ENCODE measurements around the gene GPC5. TPM values are rescaled to one million over a fixed set of nuclear protein-coding genes. Genes with fewer than 3 reads are reported as not detected.
A peak's percentile ranks its signal among the peaks of the same experiment; 100 is the strongest.

Gene GPC5
- total and polyA plus RNA-seq, 2 of the 8 experiments (the other 6 are each of a cell fraction or from before 2014, with no cell fraction given), result 0.20 to 0.39 TPM

DNA sequence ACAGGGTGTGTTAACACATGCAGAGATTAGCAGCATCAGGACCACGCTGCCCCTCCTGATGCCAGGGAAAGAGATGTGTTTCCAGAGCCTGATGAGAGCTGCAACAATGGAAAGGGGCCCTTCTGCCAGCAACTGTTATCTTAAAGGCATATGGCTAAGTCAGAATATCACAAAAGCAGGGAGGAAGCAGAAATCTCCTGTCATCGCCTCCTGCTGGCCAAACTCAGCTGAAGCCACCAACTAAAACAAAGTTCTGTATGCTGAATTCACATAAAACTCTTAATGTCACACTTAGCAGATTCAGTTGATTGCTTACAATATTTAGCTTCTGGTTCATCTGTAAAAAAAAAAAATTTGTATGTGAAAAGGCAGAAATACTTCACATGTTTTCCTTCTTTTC lies 178.2 kb downstream of the GPC5 start:
- H3K79me1 ChIP-seq (ENCODE audit: low read depth, low read length), result no peaks in the 10 kb centered on the region
- no peak overlapping the region for H2BK20ac ChIP-seq (ENCODE audit: low read length)
- no peaks in the 10 kb centered on the region for H3K79me2 ChIP-seq (ENCODE audit: control insufficient read depth in 1 of 2, insufficient read depth in 2 of 2, low read length in 2 of 2)
- no peak overlapping the region for H3K4ac ChIP-seq (replicated peaks; ENCODE audit: insufficient read length, low read depth, low read length)
- no peaks in the 10 kb centered on the region for H3K23me2 ChIP-seq (ENCODE audit: low read depth, low read length)
- H4K8ac ChIP-seq (ENCODE audit: extremely low read depth, insufficient read depth, low read length), result no peak overlapping the region
- ChIA-PET CTCF (ENCODE audit: partially characterized antibody) (interaction anchor here (0.6 to 2.5 kb wide), 33 partner anchors 8 to 614 kb away, joined by 3 to 17 read pairs (median 4); no protein-coding TSS in a partner anchor), POLR2A (ENCODE audit: partially characterized antibody) (interaction anchor here (0.6 kb wide), 1 partner anchor 8 kb away, joined by 4 read pairs; no protein-coding TSS in a partner anchor)
- no peaks in the 10 kb centered on the region for H3K27me3 ChIP-seq (replicated peaks in 1 of 4; ENCODE audit: control insufficient read depth in 3 of 4, extremely low read depth in 1 of 4, insufficient read depth in 3 of 4, low read length in 3 of 4)
- no peak overlapping the region for H2BK5ac ChIP-seq (ENCODE audit: low read depth, low read length)
- no peak overlapping the region for H2BK120ac ChIP-seq (replicated peaks; ENCODE audit: low read depth, low read length)
- 22% methylated on average over 2 of the region's 2 CpGs; no CpG with 5 or more reads in 1 of the 2 experiments for WGBS, 2 experiments (ENCODE audit: extremely low coverage in 1 of 2, insufficient coverage in 1 of 2, insufficient read length in 1 of 2, insufficient replicate concordance in 2 of 2, low coverage in 1 of 2, low lambda C conversion rate in 2 of 2, missing lambda C conversion rate in 1 of 2)
- H4K20me1 ChIP-seq (replicated peaks in 1 of 2; ENCODE audit: control insufficient read depth in 1 of 2, insufficient read depth in 2 of 2, low read length in 2 of 2), result no peaks in the 10 kb centered on the region
- no peak overlapping the region for H3K23ac ChIP-seq (ENCODE audit: insufficient read length)
- no peaks in the 10 kb centered on the region for H3K9me3 ChIP-seq (ENCODE audit: insufficient read depth in 2 of 2, low read depth in 1 of 2, low read length in 1 of 2)
- no peak overlapping the region for H2AK5ac ChIP-seq (ENCODE audit: low read depth, low read length)
- H3K4me2 ChIP-seq (ENCODE audit: insufficient read depth in 1 of 2, low read depth in 2 of 2, low read length in 2 of 2), result no peak overlapping the region
- H4K5ac ChIP-seq (ENCODE audit: insufficient read length, low read depth, low read length), result no peak overlapping the region
- H3K36me3 ChIP-seq (ENCODE audit: control insufficient read depth in 2 of 4, insufficient read depth in 4 of 4, low read length in 3 of 4), result no peaks in the 10 kb centered on the region
- no peak overlapping the region for H3K27ac ChIP-seq (ENCODE audit: low read depth, low read length)
- FAIRE-seq (peak; percentile 52), DNase-seq (ENCODE audit: low read depth in 1 of 2, low spot score in 2 of 2) (peak; percentile 23 to 63)
- no peak overlapping the region for H3K14ac ChIP-seq (ENCODE audit: insufficient read length)
- no peak overlapping the region for H4K91ac ChIP-seq (replicated peaks; ENCODE audit: insufficient read length, low read length)
- no peak overlapping the region for H3K9ac ChIP-seq (replicated peaks in 1 of 4; ENCODE audit: extremely low read depth in 1 of 4, low read depth in 3 of 4, low read length in 3 of 4)
- no peak overlapping the region for H2BK12ac ChIP-seq (ENCODE audit: low read depth, low read length)
- no peak overlapping the region for H2AFZ ChIP-seq (ENCODE audit: low read length)
- H3K4me3 ChIP-seq (ENCODE audit: extremely low read depth in 1 of 4, insufficient read depth in 2 of 4, low read depth in 3 of 4, low read length in 4 of 4), result no peak overlapping the region
- no peak overlapping the region for H2BK15ac ChIP-seq (ENCODE audit: low read length)
- H3K18ac ChIP-seq (ENCODE audit: extremely low read depth, low read length), result no peak overlapping the region
- H3K56ac ChIP-seq (replicated peaks; ENCODE audit: insufficient read length, low read depth, low read length), result no peak overlapping the region
- no peaks in the 10 kb centered on the region for H3K4me1 ChIP-seq (replicated peaks in 1 of 4; ENCODE audit: control insufficient read depth in 3 of 4, insufficient read depth in 4 of 4, low read length in 3 of 4)
- TF ChIP-seq RFX5 (IDR thresholded peaks at IDR 0.05; ENCODE audit: borderline replicate concordance, low read depth, low read length) (no peak), RAD21 (IDR thresholded peaks at IDR 0.05 in 1 of 2, conservative IDR thresholded peaks at IDR 0.05 in 1 of 2; ENCODE audit: low read depth in 2 of 2, low read length in 2 of 2) (peak; percentile 54 to 66), GABPA (IDR thresholded peaks at IDR 0.05; ENCODE audit: borderline replicate concordance, insufficient read depth, low read length) (no peak), HDAC2 (IDR thresholded peaks at IDR 0.05; ENCODE audit: borderline replicate concordance in 1 of 2, low read depth in 2 of 2, low read length in 2 of 2) (no peak), SRF (IDR thresholded peaks at IDR 0.05; ENCODE audit: low read depth, low read length) (no peak), SIX5 (IDR thresholded peaks at IDR 0.05; ENCODE audit: low read depth, low read length) (no peak), CBX5 (IDR thresholded peaks at IDR 0.05; ENCODE audit: low read depth, low read length) (no peak), MAFK (IDR thresholded peaks at IDR 0.05; ENCODE audit: low read depth, low read length) (no peak), RNF2 (IDR thresholded peaks at IDR 0.05; ENCODE audit: borderline replicate concordance, low read depth, low read length, missing control alignments, poor library complexity, severe bottlenecking) (no peak)
- TF ChIP-seq, protein P1, sequence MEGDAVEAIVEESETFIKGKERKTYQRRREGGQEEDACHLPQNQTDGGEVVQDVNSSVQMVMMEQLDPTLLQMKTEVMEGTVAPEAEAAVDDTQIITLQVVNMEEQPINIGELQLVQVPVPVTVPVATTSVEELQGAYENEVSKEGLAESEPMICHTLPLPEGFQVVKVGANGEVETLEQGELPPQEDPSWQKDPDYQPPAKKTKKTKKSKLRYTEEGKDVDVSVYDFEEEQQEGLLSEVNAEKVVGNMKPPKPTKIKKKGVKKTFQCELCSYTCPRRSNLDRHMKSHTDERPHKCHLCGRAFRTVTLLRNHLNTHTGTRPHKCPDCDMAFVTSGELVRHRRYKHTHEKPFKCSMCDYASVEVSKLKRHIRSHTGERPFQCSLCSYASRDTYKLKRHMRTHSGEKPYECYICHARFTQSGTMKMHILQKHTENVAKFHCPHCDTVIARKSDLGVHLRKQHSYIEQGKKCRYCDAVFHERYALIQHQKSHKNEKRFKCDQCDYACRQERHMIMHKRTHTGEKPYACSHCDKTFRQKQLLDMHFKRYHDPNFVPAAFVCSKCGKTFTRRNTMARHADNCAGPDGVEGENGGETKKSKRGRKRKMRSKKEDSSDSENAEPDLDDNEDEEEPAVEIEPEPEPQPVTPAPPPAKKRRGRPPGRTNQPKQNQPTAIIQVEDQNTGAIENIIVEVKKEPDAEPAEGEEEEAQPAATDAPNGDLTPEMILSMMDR (IDR thresholded peaks at IDR 0.05; ENCODE audit: control extremely low read depth in 1 of 3, insufficient read depth in 1 of 3, low read depth in 1 of 3, low read length in 3 of 3), result peak; percentile 32 to 78 (median 61)

All from H1 (cell line).